ENCODE results near the gene TLR3.

- TF ChIP-seq CTCF (IDR thresholded peaks at IDR 0.05) (no peak), POLR2A (IDR thresholded peaks at IDR 0.05) (no peak)
These were observed 17.9 kb upstream of the TLR3 start for GRCh38 chr4:186051096-186051495.
